Motor neuron (in vitro differentiated cells): ENCODE data around the gene MAN1C1. TPM values are rescaled to one million over a fixed set of nuclear protein-coding genes. Genes with fewer than 3 reads are reported as not detected.
A peak's percentile ranks its signal among the peaks of the same experiment; 100 is the strongest.

Experiments
- ATAC-seq, 8 experiments: fragments of 200-7000 bp; cut with Tn5 transposase; replicated peaks in 6 of 8; 2 replicates each; pipeline ENCODE4 v1.8.0; 2021; ENCODE audit warnings: mild to moderate bottlenecking in 8 of 8, moderate library complexity in 8 of 8
- H3K27ac ChIP-seq, 2 donors: fragments of 250-450 bp; sonication (Bioruptor Pico); 2 replicates each; pipeline ENCODE4 v1.9.0; 2021; ENCODE audit warnings: antibody characterized with exemption in 2 of 2, mild to moderate bottlenecking in 2 of 2, moderate library complexity in 1 of 2
- H3K4me1 ChIP-seq, 2 donors: fragments of 250-450 bp; sonication (Bioruptor Pico); replicated peaks in 1 of 2; 2 replicates each; pipeline ENCODE4 v1.6.1; 2021; ENCODE audit warnings: antibody characterized with exemption in 2 of 2, mild to moderate bottlenecking in 2 of 2, moderate library complexity in 1 of 2
- H3K4me3 ChIP-seq, 5 donors: fragments of 250-450 bp; sonication (Bioruptor Pico); 2 replicates each; pipeline ENCODE4 v1.9.0; 2021; ENCODE audit warnings: antibody characterized with exemption in 5 of 5, mild to moderate bottlenecking in 5 of 5, moderate library complexity in 4 of 5
- WGBS, 10 experiments: fragments of 450-650 bp; shearing (Covaris generic); methylation state at CpG; one replicate each; pipeline ENCODE4 v1.0.0; 2022; 5-methylcytosine and 5-hydroxymethylcytosine counted together
- in situ Hi-C, 9 experiments: fragments of 400-800 bp; cut with MboI; loops; one replicate each; pipeline ENCODE4 v1.15.0; 2021; ENCODE audit warnings: low sequenced_read_pairs in 9 of 9, low pct_unique_long_range_greater_than_20kb in 2 of 9; ENCODE audit not compliant: unreplicated experiment in 9 of 9
- total RNA-seq, 8 experiments: library from RNA; unstranded; fragments of 300-600 nt; gene quantifications; 2 replicates each; pipeline versions ENCODE4 v1.2.3 to v1.2.4, GENCODE V29; 2022

The MAN1C1 gene
- total RNA-seq, 8 experiments from 2014 or later: 1.2 to 67.4 (median 5.7) TPM

DNA sequence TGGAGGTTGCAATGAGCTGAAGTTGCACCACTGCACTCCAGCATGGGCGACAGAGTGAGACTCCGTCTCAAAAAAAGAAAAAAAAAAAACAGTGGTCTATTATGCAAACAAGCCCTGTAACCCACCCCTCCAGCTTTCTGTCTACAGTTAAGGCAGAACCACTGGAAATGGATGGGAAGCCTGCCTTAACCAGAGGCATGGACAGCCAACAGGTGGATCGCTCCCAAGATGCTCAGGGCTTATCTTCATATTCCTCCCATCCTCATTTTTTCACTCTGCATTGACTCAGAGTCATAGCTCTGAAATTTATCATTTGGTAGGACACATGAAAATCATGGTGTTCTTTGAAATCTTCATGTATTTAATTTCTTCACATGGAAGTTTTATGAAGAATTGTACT lies 211.9 kb downstream of the MAN1C1 start:
- no peaks in the 10 kb centered on the region for H3K4me1 ChIP-seq
- H3K27ac ChIP-seq: no peak overlapping the region
- in situ Hi-C loops: no loop called here
- no peak for ATAC-seq
- H3K4me3 ChIP-seq: no peak overlapping the region
- 67 to 100% (median 90%) methylated on average over 1 to 2 of the region's 3 CpGs; no CpG with 5 or more reads in 4 of the 10 experiments for WGBS, 10 experiments

DNA sequence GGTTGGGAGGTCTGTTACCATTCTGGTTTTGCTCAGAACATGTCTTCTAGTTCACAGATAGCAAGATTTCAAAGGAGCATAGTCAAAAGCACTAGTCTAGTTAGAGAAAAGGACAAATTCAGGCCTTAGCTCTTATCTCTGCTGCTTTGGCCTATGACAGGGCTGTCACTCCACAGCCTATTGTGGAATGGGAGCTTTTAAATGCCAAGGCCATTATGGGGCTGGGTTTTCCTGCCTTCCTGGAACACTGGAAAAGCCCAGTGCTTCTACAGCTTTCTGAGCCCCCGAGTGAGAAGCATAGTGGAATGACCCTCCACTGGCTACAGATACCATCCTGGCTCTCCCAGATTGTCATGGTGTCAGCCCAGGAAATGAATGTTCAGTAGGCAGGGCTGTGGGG lies 212.5 kb downstream of the MAN1C1 start:
- H3K4me1 ChIP-seq: no peaks in the 10 kb centered on the region
- no peak overlapping the region for H3K27ac ChIP-seq
- no peak overlapping the region for H3K4me3 ChIP-seq
- in situ Hi-C loops: no loop called here
- 73 to 83% methylated on average over 1 of the region's 1 CpG; no CpG with 5 or more reads in 8 of the 10 experiments for WGBS, 10 experiments
- ATAC-seq: no peak

DNA sequence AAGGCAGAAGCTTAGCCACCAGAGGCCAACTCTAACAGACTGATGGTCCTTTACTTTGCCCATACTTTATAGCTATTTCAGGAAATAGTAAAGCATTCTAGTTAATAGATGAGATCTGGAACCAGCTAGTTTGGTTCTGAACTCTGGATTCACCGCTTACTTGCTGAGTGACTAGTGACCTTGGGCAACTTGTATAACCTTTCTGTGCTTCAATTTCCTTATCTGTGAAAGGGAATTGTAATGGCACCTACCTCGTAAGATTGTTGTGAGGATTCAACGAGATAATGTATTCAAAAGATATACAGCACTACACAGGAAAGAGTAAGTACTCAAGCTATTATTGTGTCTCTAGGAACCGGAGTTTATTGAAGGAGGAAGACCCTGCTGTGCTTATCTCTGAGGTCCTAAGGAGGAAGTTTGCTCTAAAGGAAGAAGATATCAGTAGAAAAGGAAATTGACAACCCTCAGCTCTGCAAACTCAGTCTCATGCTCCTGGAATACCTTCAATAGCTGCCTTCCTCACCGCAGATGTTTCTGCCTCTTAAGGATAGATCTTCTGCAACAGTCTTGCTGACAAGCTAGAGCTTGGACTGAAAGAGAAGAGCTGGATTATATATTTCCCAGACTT lies 215.1 kb downstream of the MAN1C1 start:
- ATAC-seq: no peak
- 57 to 100% (median 73%) methylated on average over 2 to 5 of the region's 5 CpGs for WGBS, 10 experiments
- in situ Hi-C loops: no loop called here
- no peaks in the 10 kb centered on the region for H3K4me1 ChIP-seq
- no peak overlapping the region for H3K4me3 ChIP-seq
- no peak overlapping the region for H3K27ac ChIP-seq

DNA sequence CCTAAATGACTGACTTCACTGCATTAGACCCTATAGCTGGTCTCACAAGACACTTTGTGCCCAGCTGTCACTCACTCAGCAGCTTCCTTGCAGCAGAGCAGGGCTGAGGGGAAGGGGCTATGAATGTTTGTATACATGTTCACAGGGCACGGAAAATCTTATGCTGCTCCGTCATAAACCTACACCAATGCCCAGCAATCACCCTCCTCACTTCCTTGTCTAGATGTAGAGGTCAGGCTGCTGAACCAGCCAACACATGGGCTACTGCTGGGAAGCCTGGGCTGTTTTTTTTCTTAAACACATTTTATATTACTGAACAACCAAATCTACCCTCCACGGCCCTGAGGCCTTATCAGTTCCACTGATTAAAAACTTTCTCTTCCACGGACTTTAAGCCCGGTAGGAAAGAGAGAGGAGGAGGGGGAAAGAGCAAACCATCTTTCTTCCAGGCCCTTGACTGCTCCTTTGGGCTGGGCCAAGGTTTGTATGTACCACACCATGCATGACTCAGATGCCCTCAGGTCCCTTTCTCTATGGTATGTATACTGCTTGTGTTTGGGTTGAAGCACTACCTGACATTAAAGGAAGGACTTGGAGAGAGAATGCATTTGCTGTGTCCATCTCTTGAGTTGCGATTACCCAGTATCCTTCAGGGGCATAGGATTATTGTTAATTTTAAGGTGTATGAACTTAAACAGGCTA lies 215.9 kb downstream of the MAN1C1 start:
- WGBS, 10 experiments: 80 to 100% (median 95%) methylated on average over 2 to 6 of the region's 6 CpGs
- no peak overlapping the region for H3K4me3 ChIP-seq
- H3K4me1 ChIP-seq: no peaks in the 10 kb centered on the region
- H3K27ac ChIP-seq: no peak overlapping the region
- peak in 3 of 8 experiments; percentile 43 to 76 (median 49) for ATAC-seq
- in situ Hi-C loops: no loop called here

DNA sequence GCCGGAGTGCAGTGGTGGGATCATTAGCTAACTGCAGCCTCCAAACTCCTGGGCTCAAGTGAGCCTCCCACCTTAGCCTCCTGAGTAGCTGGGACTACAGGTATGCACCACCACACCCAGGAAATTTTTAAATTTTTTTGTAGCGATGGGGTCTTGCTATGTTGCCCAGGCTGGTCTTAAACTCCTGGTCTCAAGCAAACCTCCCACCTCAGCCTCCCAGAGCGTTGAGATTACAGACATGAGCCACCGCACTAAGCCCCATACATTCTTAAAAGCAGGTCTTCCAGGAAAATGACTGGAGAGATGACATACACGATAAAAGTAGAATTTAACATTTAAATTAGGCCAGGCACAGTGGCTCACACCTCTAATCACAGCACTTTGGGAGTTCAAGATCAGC lies 216.6 kb downstream of the MAN1C1 start:
- no peak for ATAC-seq
- in situ Hi-C loops: no loop called here
- WGBS, 10 experiments: 95 to 100% (median 100%) methylated on average over 1 to 5 of the region's 5 CpGs; no CpG with 5 or more reads in 2 of the 10 experiments

More for the DNA sequence above, 216.6 kb downstream of the MAN1C1 start:
- Histone ChIP-seq H3K27ac (no peak overlapping the region), H3K4me1 (no peaks in the 10 kb centered on the region), H3K4me3 (no peak overlapping the region)

Other genes starting within 250 kb of the MAN1C1 start
- 10 to 100 TPM in 2 of 8 experiments, 1 to 10 TPM in 4, under 1 TPM in 1, not detected in 1; 0.27 to 11.2 (median 3.3) TPM for gene RHCE, start 196.0 kb upstream of the MAN1C1 start, total RNA-seq
- 10 to 100 TPM; 13.2 to 57.1 (median 41.8) TPM for gene MACO1, start 185.9 kb upstream of the MAN1C1 start, total RNA-seq
- 10 to 100 TPM in 3 of 8 experiments, 1 to 10 TPM in 3, under 1 TPM in 2; 0.38 to 35.0 (median 4.5) TPM for gene LDLRAP1, start 73.2 kb upstream of the MAN1C1 start, total RNA-seq
- 10 to 100 TPM; 10.5 to 56.7 (median 21.3) TPM for gene SELENON, start 183.4 kb downstream of the MAN1C1 start, total RNA-seq
- gene MTFR1L, start 203.2 kb downstream of the MAN1C1 start, total RNA-seq: 10 to 100 TPM; 58.3 to 92.1 (median 66.7) TPM
- 10 to 100 TPM in 3 of 8 experiments, 1 to 10 TPM in 4, under 1 TPM in 1; 0.78 to 15.5 (median 2.6) TPM for gene AUNIP, start 242.7 kb downstream of the MAN1C1 start, total RNA-seq